Caki2 (cell line): Measurements from ENCODE around the gene NAPB. TPM values are rescaled to one million over a fixed set of nuclear protein-coding genes. Genes with fewer than 3 reads are reported as not detected.
"Not testable (repeated sequence)": the region's sequence is repeated elsewhere in the genome, so short reads cannot be mapped to it uniquely, and the experiment has no call there.

Experiments
- DNase-seq: peaks from one replicate; pipeline ENCODE4 v3.0.0-alpha.2; 2015; ENCODE audit warnings: low read depth
- in situ Hi-C: cut with HindIII; loops from 2 replicates; pipeline ENCODE4 v1.10.0; 2016; ENCODE audit warnings: low sequenced_read_pairs, low pct_unique_long_range_greater_than_20kb, mixed read lengths
- total RNA-seq: library from RNA; depleted of rRNA; stranded (reverse); fragments of >200 nt; shearing (Covaris generic); gene quantifications from 2 replicates; pipeline ENCODE4 v1.2.3, GENCODE V29; 2014; ENCODE audit warnings: low replicate concordance; rRNA removed

The NAPB gene
- 3.1 and 4.3 TPM in 2 replicates for total RNA-seq

GRCh38 chr20:23420943-23421931, at the start of gene NAPB:
TSS of gene NAPB (minus strand) at chr20:23421488. CDS start at chr20:23421402, 86 bp downstream.
- in situ Hi-C loops, result no loop called here
- peak; percentile 85 for DNase-seq

DNA sequence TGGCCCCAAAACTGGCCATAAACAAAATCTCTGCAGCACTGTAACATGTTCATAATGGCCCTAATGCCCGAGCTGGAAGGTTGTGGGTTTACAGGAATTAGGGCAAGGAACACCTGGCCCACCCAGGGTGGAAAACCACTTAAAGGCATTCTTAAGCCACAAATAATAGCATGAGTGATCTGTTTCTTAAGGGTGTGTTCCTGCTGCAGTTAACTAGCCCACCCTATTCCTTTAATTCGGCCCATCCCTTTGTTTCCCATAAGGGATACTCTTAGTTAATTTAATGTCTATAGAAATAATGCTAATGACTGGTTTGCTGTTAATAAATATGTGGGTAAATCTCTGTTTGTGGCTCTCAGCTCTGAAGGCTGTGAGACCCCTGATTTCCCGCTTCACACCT, 45.7 kb upstream of the NAPB start:
- DNase-seq, in situ Hi-C loops: not testable (repeated sequence)

DNA sequence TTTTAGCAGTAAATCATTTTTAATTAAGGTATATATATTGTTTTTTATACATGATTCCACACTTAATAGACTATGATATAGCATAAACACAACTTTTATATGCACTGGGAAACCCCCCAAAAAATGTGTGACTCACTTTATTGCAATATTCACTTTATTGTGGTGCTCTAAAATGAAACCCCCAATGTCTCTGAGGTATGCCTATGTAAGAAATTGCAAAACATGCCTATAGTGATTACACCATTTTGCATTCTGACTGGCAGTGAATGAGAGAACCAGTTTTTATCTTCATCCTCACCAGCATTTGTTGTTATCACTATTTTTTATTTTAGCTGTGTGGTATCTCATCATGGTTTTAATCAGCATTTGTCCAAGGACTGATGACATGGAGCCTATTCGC, 39.9 kb upstream of the NAPB start:
- no peak for DNase-seq
- in situ Hi-C loops, result no loop called here

GRCh38 chr20:23459461-23460150, 38.3 kb upstream of the NAPB start:
- in situ Hi-C loops, result no loop called here
- no peak for DNase-seq

GRCh38 chr20:23456873-23457272, 35.6 kb upstream of the NAPB start:
- in situ Hi-C loops, result no loop called here
- no peak for DNase-seq

DNA sequence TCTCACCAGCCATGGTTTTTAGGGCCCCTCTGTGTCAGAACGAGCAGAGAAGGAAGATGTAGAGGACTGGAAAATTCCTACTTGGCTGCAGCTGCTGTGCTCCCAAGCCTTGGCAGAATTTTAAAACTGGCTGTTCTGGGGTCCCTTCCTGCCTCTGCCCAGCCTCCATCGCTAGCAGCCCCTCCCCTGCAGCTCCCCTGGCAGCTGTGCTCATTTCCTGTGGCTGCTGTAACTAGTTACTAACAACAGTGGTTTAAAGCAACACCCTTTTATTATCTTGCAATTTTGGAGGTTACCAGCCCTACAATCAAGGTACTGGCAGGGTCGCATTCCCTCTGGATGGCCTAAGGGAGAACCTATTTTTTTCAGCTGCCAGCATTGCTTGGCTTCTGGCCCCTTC, 35.1 kb upstream of the NAPB start:
- no peak for DNase-seq
- in situ Hi-C loops, result no loop called here

GRCh38 chr20:23455639-23456038, 34.4 kb upstream of the NAPB start:
- in situ Hi-C loops, result no loop called here
- DNase-seq, result no peak

GRCh38 chr20:23454816-23455215, 33.5 kb upstream of the NAPB start:
- in situ Hi-C loops, result no loop called here
- no peak for DNase-seq

GRCh38 chr20:23453549-23454543, 32.6 kb upstream of the NAPB start:
- no peak for DNase-seq
- in situ Hi-C loops, result no loop called here

DNA sequence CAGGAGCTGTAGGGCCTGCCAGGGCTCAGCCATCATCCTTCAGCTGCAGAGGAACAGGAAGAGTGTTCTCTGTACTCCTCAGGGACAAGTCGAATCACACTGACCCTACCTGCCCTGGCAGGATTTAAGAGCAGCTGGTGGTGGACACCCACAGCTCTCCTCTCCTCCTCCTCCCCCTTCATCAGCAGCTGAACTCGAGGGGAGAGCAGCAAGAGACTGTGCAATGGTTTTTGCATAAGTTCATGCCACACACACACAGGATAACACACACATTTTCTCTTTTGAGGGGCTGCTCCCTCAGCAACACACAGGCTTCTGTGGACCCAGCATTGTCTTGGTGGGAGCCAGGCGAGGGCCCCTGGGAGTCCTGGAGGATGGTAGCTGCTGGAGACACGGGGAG, 31.5 kb upstream of the NAPB start, which contains the start of gene CST11:
CST11 (minus strand) TSS at position 101 of the 400 bp plus-strand sequence; CDS start at position 36, 65 bp downstream.
- no peak for DNase-seq
- in situ Hi-C loops, result no loop called here

DNA sequence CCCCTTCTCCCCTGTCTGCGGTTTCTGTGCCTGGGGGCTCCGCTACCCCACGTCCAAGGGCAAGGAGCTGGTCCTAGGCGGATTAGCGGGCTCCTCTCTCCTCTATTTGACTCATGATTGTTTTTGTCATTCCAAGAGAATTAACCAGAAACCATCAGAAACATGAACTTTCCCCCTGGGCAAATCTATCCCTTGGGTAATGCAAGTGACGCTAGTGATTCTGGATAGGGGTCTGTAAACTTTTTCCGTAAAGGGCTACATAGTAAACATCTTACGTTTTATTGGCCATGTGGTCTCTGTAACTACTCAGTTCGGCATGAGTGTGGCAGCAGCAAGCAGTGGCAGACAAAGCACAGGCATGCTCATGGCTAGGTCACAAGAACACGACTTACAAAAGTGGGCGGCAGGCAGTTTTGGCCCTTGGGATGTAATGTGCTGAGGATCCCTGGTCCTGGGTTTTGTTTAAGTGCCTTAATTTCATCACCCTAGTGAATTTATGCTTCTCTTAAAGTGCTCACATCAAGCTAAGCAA, 30.7 kb upstream of the NAPB start:
- in situ Hi-C loops, result no loop called here
- no peak for DNase-seq

- in situ Hi-C loops, result no loop called here
- no peak for DNase-seq
Measured at GRCh38 chr20:23450877-23451276, 29.6 kb upstream of the NAPB start.

DNA sequence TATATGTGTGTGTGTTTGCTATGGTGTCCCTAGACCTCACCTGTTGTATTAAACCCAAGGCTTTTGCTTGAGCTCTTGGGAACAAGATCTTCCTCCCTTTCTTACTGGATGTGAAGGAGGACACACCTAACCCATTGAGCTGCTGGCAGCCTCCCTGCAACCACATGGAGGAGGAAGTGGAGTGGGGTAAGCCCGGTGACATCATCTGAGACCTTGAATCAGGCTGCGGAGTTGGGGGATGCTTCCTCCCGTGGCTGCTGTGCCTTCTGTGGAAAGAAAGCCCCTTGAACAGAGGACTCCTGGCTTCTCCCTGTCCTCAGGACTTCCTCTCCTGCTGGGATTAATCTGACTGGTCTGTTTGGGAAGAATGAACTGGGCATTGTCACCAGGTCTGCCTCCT, 28.1 kb upstream of the NAPB start:
- no peak for DNase-seq
- in situ Hi-C loops, result no loop called here

- in situ Hi-C loops, result no loop called here
Measured at GRCh38 chr20:23448167-23448566, 26.9 kb upstream of the NAPB start.

DNA sequence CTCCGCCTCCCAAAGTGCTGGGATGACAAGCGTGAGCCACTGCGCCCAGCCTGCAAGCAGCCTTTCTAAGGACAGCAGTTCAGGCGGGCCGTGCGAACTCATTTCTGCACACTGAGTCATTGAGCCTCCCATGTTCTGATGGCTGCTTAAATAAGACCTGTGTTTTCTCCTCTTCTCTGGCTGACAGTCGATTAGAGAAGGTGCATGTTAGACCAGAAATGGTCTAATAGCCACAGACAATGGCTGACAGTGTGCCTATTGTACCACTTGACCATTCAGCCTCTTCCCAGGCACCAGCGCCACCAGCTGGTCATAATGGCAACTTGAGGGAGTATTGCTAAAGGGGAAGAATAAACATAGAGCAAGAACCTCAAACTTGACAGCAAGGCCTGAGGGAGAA, 25.2 kb upstream of the NAPB start:
- DNase-seq, result peak; percentile 71
- in situ Hi-C loops, result no loop called here

More at GRCh38 chr20:23448167-23448566, 26.9 kb upstream of the NAPB start:
- no peak for DNase-seq

- in situ Hi-C loops, result no loop called here
- DNase-seq, result peak; percentile 18
Measured at GRCh38 chr20:23445596-23446217, 24.4 kb upstream of the NAPB start.

GRCh38 chr20:23444859-23445258, 23.6 kb upstream of the NAPB start:
- in situ Hi-C loops, result no loop called here

More at GRCh38 chr20:23444859-23445258, 23.6 kb upstream of the NAPB start:
- no peak for DNase-seq
